CD4-positive, alpha-beta T cell treated with Interleukin-15 for 4 hours (primary cell): Measurements from ENCODE around the gene UCP1.

Source experiments
- DNase-seq: peaks from one replicate; pipeline ENCODE4 v3.0.0-alpha.2; 2020; ENCODE audit warnings: low spot score

UCP1 gene, protein sequence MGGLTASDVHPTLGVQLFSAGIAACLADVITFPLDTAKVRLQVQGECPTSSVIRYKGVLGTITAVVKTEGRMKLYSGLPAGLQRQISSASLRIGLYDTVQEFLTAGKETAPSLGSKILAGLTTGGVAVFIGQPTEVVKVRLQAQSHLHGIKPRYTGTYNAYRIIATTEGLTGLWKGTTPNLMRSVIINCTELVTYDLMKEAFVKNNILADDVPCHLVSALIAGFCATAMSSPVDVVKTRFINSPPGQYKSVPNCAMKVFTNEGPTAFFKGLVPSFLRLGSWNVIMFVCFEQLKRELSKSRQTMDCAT

DNA sequence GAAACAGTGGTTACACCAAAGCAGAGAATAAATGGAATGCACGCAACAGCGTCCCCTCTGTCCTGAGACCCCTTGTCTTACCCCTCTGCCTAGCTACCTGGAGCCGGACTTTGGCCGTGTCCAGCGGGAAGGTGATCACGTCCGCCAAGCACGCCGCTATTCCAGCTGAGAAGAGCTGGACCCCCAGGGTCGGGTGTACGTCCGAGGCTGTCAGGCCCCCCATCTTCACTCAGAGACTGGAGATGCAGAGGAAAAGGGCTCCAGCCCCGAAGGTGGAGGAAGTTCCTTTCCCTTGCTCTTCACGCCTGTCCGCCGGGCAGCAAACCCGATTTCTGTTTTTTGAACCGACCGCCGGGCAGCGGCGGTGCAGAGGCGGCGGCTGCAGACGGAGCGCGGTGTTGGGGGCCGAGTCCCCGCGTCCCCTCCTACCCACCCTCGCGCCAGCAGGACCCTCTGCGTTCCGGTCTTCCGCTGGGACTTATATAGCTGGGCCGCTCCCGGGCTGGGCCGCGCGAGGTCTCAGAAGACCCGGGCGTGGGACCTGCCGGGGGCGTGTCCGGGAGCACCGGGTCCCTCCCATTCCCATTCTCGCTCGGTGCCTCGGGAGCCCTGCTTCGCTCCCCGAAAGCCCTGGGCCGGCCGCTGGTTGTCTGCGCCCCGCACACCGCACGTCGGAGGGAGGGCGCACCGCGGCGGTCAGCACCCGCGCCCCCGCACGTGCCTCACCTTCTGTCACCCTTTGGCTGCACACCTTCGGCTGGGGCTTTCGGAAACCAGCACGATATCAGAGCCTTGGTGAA, at the start of gene UCP1:
UCP1 (minus strand) TSS at position 455 of the 800 bp plus-strand sequence; CDS start at position 223, 232 bp downstream.
- no peak for DNase-seq

DNA sequence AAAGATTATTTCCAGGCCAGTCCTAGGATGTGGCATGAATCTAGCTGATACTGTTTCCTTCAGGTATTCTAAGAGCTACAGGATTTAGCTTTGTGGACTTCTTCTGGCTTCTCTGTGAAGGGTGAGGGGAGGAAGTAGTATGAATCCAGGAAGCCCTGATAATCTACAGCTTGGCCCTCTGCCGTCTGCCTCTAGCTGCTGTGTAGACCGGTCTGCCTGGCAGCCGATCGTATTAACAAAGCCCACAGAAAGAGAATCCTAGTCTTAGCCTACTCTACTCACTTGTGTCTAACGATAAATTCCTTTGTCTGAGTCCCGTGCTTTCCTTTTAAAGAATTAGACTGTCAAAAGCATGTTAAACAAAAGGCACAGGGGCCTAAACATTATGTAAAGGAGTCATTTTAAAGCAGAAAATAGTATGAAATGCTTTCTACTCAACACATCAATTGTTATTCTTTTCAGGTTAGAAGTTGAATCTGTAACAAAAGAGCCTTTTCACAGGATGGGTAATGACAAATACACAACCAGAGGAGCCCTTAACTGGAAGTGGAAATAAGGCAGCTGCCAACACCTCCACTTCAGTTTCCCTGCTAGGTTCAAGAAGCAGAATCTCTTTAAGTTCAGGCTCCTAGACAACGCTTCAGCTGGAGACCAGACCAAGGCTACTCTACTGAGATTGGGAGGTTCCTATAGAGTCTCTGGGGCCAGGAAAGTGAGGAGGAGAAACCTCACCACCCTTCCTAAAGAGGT, 48.9 kb upstream of the UCP1 start:
- DNase-seq, result no peak

DNA sequence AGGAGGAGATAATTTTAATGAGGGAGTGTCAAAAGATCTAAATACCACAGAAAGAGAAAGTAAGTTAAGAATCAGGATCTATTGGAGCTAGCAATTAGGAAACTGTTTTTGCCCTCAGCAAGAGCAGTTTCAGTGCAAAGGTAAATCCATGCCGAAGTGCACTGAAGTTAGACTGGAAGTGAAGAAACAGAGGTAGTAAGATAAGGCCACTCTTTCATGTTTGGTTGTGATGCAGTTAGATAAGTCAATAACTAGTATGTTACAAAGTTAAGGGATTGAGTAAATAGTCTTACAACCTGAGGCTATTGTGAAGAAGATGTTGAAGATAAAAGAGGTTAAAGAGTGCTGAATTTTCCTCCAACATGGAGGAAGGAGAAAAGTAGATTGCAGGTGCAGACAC, 46.7 kb upstream of the UCP1 start:
- DNase-seq, result no peak

GRCh38 chr4:140612357-140612756, 43.6 kb upstream of the UCP1 start:
- no peak for DNase-seq

- no peak for DNase-seq
Measured at GRCh38 chr4:140611854-140612253, 43.1 kb upstream of the UCP1 start.

- DNase-seq, result peak; percentile 21
Measured at GRCh38 chr4:140609548-140610425, 41.0 kb upstream of the UCP1 start.

DNA sequence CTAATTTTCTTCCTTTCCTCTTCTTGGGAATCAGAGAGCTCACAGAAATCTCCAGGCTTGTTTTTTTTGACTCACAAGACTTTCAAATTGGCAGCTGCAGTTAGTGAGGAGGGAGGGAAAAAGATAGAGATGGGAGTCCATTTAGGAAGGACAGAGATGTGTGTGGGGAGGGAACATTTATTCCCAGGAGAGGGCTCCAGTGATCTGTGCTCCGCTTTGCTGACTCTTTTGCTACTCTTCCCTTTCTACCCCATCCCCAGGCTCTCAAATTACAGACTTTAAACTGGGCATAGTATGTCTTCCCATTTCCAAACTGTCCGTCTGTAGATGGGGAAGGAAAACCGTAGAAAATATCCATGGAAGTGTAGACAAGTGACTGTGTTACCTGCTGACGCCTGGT, 39.1 kb upstream of the UCP1 start:
- DNase-seq, result no peak

- DNase-seq, result no peak
Measured at GRCh38 chr4:140604544-140604943, 35.8 kb upstream of the UCP1 start.

- DNase-seq, result no peak
Measured at GRCh38 chr4:140603286-140603685, 34.5 kb upstream of the UCP1 start.

DNA sequence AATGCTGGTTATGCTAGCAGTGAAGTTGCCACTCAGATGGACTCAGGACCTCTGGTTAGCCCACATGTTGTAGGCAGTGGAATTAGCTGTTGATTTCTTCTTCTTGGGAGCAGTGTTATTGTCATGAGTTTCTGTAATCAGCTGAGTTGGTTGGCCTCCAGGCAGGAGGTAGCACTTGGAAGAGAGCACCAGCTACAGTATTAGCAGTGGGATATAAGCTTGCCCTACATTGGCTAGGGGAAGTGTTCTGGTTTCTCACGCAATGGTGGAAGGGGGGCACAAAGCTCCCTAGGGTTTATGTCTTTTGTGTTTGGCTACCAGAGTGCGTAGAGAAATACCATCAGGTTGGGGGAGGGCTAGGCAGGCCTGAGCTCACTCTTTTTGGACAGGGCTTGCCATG, 34.0 kb upstream of the UCP1 start:
- DNase-seq, result no peak

DNA sequence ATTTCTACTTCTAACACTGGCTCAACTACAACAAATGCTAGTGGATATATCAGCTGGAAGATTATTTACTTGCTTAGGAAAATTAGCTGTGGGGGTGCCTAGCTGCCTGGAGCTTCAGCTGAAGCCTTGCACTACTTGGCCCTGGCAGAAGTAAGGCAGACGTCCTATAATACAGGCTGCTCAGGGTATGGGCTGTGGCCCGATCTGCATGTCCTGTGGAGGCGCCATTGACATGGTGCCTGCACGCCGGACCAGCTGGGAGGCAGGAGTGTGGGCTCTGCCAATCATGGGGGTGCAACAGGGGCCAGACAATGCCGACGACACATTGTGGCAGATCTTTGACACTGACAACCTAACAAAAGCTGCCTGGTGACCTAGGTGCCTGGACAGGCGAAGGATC, 31.6 kb upstream of the UCP1 start:
- no peak for DNase-seq

- DNase-seq, result no peak
Measured at GRCh38 chr4:140595065-140595464, 26.3 kb upstream of the UCP1 start.

- DNase-seq, result no peak
Measured at GRCh38 chr4:140584439-140584838, 15.7 kb upstream of the UCP1 start.

- no peak for DNase-seq
Measured at GRCh38 chr4:140581078-140581477, 12.3 kb upstream of the UCP1 start.

DNA sequence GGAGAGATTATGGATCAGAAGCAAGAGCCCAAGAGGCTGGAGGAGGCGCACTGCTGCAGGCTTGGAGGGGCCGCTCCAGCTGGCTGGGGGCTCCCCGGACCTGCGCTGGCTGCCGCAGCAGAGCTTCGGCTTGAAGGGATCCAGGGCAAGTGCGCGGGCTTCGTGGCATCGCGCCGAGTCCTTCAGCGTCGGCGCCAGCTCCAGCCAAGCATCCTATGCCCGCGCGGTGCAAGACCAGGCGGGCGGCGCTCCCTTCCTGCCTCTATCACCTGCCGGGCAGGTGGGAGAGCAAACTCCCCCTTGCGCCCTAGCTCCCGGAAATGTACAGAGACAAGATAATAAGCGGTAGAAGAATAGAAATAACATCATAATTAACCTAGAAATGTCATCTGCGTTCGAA, 10.5 kb upstream of the UCP1 start:
- DNase-seq, result no peak

GRCh38 chr4:140575489-140575888, 6.7 kb upstream of the UCP1 start:
- DNase-seq, result no peak

GRCh38 chr4:140571620-140572019, 2.9 kb upstream of the UCP1 start:
- no peak for DNase-seq

DNA sequence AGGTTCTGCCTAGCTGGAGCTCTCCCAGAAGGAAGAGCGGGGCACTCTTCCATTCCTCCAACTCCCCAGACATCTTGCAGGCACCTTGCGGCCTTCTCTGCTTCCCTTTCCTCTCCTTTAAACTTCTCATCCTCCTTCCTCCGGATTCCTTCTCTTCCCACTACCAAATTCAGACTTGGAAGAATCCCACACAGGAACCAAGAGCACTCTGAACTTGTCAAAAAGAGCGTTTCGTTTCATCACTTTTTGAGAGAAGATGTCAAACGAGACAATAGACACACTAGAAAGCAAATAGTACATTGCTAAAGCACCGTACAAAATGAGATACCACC, 512 bp upstream of the UCP1 start:
- DNase-seq, result no peak

- no peak for DNase-seq
Measured at GRCh38 chr4:140559696-140560095, 9.1 kb downstream of the UCP1 start.

DNA sequence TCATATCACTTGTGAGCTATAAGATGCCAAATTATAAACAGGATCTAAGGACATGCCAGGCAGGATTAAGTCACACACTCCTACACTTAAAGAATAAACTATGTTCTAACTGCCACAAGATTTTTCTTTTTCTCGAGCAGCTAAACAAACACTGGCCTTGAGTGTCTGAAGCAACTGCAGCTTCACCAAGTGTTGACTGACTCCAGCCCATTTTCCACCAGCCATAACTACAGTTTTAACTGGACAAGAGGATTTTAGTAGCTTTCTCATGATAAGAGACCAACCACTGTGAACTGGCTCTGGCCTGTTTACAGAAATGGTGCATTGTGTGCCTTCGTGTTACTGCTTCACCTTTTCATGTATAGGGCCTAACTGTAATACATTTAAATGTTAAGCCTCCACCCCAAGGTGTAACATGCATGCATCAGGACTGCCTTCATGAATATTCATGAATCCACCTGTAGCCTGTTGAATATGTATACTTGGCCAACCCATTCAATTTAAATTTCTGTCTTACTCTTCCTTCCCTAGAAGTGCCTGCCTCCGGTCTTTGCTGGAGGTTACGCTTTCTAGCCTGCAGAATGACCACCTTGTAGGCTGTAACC, 10.8 kb downstream of the UCP1 start:
- no peak for DNase-seq

- DNase-seq, result peak; percentile 21
Measured at GRCh38 chr4:140556372-140557085, 12.2 kb downstream of the UCP1 start.
